GM12874 (cell line): ENCODE measurements around the gene VWA1.

ENCODE experiments used
- TF ChIP-seq, protein P1 (sequence below): IDR thresholded peaks from 2 replicates; pipeline ENCODE4 v1.5.1; 2011; ENCODE audit warnings: low read depth, mild to moderate bottlenecking, control low read depth, low read length, moderate library complexity; ENCODE audit not compliant: insufficient read depth

Gene VWA1

DNA sequence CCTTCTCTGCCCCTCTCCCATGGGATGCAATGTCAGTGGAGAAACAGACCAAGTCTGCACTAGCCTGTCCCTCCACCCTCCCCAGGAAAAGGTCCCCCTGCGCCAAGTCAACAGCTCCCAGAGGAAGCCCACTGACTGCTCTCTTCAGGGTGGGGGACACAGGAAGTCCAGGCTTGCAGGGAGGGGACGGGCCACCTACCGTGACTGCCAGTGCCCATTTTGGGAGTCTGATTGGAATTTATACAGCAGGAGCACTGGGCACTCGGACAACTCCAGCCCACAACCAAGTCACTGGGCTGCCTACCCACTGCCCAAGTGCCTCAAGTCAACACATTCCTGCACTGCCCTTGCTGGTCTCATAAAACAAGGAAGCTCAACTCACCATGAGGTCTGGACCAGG lies 42.5 kb upstream of the VWA1 start:
- TF ChIP-seq, protein P1, sequence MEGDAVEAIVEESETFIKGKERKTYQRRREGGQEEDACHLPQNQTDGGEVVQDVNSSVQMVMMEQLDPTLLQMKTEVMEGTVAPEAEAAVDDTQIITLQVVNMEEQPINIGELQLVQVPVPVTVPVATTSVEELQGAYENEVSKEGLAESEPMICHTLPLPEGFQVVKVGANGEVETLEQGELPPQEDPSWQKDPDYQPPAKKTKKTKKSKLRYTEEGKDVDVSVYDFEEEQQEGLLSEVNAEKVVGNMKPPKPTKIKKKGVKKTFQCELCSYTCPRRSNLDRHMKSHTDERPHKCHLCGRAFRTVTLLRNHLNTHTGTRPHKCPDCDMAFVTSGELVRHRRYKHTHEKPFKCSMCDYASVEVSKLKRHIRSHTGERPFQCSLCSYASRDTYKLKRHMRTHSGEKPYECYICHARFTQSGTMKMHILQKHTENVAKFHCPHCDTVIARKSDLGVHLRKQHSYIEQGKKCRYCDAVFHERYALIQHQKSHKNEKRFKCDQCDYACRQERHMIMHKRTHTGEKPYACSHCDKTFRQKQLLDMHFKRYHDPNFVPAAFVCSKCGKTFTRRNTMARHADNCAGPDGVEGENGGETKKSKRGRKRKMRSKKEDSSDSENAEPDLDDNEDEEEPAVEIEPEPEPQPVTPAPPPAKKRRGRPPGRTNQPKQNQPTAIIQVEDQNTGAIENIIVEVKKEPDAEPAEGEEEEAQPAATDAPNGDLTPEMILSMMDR, result no peak

DNA sequence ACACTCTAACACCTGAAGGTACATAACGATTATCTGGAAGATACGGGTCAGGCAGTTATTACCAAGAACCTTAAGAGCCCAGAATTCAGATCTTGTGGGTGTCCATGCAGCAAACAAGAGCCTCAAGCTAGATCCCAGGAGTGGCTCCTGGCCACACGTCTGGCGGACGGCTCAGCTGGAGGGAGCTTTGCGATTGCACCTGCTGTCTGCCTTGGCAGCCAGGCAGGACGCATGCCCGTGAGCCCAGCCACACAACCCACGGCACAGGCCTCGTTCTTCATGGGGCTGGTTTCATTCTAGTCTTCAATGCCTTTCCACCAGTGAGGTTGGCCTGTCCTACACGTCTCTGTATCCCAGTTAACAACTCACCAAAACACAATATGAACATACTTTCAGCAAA lies 42.1 kb upstream of the VWA1 start:
- TF ChIP-seq, protein P1, result no peak

DNA sequence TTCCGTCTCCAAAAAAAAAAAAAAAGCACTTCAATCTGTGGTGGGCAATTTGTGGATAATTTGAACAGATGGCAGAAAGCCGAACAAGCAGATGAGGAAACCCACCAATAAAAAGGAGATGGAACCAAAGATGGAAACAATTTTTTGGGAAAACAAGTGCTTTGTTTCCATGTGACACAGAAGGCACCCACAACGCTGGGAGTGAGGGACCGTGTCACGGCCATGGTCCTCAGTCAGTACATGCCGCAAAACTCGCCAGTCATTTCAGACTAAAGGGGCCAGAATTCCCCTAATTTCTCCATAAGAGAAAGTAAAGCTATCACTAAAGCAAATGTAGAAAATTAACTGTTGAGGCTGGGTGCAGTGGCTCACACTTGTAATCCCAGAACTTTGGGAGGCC lies 41.4 kb upstream of the VWA1 start:
- TF ChIP-seq, protein P1, result no peak

DNA sequence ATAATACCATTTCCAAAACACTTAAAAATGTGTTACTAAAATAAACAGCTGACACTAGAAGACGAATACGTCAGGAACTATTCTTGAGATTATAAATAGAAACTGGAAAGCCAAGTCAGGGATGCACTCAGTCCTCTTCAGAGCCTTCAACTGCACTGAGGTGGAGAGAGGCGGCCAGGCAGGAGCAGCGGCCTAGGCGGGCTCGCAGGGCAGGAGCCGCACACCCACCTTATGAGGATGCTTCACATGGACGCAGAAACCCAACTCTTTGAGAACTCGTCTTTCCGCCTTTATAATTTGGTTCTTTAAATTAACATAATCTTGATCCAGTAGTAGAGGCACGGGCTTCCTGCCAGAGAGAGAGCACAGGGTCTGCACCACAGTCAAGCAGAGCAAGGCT lies 40.3 kb upstream of the VWA1 start:
- TF ChIP-seq, protein P1, result no peak

DNA sequence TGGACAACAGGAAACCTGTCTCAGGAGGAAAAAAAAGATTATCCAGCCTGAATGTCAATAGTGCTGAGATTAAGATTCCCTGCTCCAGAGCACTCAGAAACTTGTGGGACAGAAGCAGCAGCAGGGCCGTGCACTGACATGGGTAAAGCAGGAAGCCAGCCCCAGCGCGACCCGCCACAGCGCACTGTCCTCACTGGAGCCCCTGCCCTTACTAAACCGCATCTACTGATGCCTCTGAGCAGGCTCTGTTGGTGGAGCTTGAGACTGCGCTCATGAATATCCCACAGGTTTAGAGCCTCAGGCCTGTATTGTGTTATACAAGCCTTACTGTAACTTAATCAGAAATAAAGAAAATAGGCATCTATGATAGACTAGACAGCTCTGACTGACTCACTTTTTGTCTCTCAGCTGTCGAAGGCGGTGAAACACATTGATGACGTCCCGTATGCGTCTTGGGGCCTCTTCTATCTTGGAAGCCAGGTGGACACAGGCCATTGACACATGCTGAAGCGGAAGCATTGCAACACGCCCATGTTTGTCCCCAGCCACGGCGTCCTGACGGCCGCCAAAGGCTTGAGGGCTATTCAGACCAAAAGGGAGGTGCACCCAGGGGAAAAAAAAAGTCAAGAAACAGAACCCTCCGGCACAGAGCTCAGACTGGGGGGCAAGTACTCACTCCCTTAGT lies 37.5 kb upstream of the VWA1 start:
- TF ChIP-seq, protein P1, result no peak

DNA sequence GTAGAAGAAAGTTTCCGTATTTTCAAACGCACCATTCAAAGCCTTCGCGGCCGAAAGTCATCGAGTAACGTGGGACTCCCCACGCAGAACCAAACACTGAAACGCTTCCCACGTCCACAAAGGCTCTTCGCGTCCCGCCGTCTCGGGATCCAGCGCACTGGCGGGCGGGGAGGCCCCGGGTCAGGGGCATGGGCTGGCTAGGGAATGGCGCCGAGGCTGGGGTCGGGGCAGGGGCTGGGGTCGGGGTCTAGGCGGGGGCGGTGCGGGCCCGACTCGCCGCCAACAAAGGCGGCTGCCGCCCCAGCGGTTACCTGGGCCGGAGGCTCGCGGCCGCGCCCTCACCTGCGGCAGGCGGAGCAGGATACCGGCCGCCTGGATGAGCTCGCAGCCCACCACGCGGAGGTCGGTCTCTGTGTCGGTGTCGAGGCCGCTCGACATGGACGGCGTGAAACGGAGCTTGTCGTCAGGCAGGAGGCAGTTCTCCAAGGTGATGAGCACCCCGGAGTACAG lies 36.8 kb upstream of the VWA1 start:
- TF ChIP-seq, protein P1, result no peak

DNA sequence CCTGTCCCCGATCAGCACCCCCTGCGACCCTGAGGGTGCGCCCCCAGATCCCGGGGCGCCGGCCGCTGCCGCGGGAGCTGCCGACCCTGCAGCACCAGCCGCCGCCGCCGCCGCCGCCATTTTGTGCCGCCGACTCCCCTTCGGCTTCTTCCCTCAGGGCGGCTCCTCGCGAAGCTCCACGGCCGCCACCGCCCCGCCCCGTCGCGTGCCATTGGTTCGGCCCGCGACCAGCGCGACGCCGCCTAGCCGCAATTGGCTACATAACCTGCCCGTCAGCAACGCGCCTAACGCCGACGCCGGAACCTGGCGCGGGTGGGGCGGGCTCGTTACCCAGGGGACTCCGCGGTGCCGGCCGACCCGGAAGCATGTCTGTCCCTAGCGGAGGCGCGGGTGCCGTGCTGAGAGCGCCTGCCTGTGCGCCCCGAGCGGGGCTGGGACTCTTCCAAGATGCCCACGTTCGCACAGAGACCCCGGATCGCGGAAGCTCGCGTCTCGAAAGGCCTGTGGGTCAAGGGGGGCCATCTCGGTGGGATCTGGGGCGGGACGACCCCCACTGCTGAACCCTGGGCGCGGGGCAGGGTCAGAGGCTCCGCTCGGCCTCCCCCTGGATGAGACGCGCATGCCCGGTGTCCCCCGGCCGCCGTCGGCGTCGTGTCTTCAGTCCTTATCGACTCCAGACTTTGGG lies 36.2 kb upstream of the VWA1 start, which contains the start of gene CCNL2:
CCNL2 (minus strand) TSS at position 149 of the 685 bp plus-strand sequence; CDS start at position 120, 29 bp downstream.
- TF ChIP-seq, protein P1, result peak; percentile 69
